ENCODE data around the gene FAM50B. TPM values are rescaled to one million over a fixed set of nuclear protein-coding genes. Genes with fewer than 3 reads are reported as not detected.

FAM50B gene
- total and polyA plus RNA-seq, 2 donors (not counting 1 experiment from before 2014, with no cell fraction given): 4.2 to 9.8 TPM

DNA sequence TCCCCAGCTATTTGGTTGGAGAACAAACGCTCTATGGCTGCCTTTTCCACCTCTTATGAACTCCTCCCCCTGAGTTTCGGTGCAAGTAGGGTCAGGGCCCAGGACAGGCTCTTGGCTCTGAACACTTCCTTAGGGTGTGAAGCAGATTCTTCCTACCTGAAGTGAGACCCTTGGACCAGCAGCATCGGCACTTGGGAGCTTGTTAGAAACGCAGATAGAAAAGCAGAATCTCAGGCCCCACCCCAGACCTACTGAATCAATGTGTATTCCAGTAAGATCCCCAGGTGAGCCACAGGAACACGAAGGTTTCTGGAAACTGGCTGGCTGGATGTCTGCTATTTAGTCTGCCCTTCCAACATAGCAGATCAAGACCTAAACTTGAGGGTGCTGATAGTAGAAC lies 3.2 kb downstream of the FAM50B start:
- intact Hi-C loops (cut with micrococcal nuclease): no loop called here
- Histone ChIP-seq H3K79me2 (ENCODE audit: control insufficient read depth, insufficient read depth, low read length) (no peaks in the 10 kb centered on the region), H4K20me1 (ENCODE audit: control insufficient read depth, insufficient read depth, low read length, poor library complexity, severe bottlenecking) (no peaks in the 10 kb centered on the region), H3K27me3 (replicated peaks in 1 of 4; ENCODE audit: control extremely low read depth in 1 of 4, control insufficient read depth in 3 of 4, insufficient read depth in 4 of 4, low read length in 3 of 4) (no peaks in the 10 kb centered on the region), H3K9ac (ENCODE audit: low read length) (no peak overlapping the region), H3K27ac (ENCODE audit: low read length in 2 of 2) (no peak overlapping the region), H3K36me3 (replicated peaks in 1 of 2; ENCODE audit: control extremely low read depth in 1 of 2, control insufficient read depth in 1 of 2, extremely low read depth in 1 of 2, insufficient read depth in 2 of 2, low read length in 1 of 2) (no peaks in the 10 kb centered on the region), H3K4me3 (ENCODE audit: control extremely low read depth in 1 of 5, extremely low read depth in 1 of 5, insufficient read depth in 1 of 5, low read depth in 2 of 5, low read length in 4 of 5) (no peak overlapping the region), H3K9me3 (ENCODE audit: control extremely low read depth in 1 of 3, control insufficient read depth in 2 of 3, insufficient read depth in 1 of 3, low read length in 2 of 3) (peaks cover 0 to 21% (median 0%) of the 10 kb centered on the region in 3 donors), H3K4me2 (replicated peaks; ENCODE audit: low read depth, low read length, poor library complexity, severe bottlenecking) (no peak overlapping the region), H2AFZ (ENCODE audit: insufficient read depth, low read depth, low read length, poor library complexity, severe bottlenecking) (no peak overlapping the region), H3K4me1 (ENCODE audit: control insufficient read depth in 2 of 2, insufficient read depth in 2 of 2, low read length in 2 of 2) (peaks cover 6 to 21% of the 10 kb centered on the region in 2 donors)
- peaks cover 21% of the 10 kb centered on the region for H3K4me1 Mint-ChIP-seq
- no peak for DNase-seq
- H3K27ac Mint-ChIP-seq: no peak overlapping the region
- no peaks in the 10 kb centered on the region for H3K27me3 Mint-ChIP-seq
- CTCF ChIA-PET: interaction anchor here (0.7 kb wide), 1 partner anchor 139 kb away, joined by 3 read pairs; no protein-coding TSS in a partner anchor
- no peak overlapping the region for H3K4me3 Mint-ChIP-seq
- no peak for ATAC-seq (ENCODE audit: low read depth)
- H3K9me3 Mint-ChIP-seq (ENCODE audit: insufficient read depth): no peaks in the 10 kb centered on the region
- POLR2A ChIA-PET: no interaction called here
- TF ChIP-seq, protein P1, sequence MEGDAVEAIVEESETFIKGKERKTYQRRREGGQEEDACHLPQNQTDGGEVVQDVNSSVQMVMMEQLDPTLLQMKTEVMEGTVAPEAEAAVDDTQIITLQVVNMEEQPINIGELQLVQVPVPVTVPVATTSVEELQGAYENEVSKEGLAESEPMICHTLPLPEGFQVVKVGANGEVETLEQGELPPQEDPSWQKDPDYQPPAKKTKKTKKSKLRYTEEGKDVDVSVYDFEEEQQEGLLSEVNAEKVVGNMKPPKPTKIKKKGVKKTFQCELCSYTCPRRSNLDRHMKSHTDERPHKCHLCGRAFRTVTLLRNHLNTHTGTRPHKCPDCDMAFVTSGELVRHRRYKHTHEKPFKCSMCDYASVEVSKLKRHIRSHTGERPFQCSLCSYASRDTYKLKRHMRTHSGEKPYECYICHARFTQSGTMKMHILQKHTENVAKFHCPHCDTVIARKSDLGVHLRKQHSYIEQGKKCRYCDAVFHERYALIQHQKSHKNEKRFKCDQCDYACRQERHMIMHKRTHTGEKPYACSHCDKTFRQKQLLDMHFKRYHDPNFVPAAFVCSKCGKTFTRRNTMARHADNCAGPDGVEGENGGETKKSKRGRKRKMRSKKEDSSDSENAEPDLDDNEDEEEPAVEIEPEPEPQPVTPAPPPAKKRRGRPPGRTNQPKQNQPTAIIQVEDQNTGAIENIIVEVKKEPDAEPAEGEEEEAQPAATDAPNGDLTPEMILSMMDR (IDR thresholded peaks at IDR 0.05): no peak
- no peak for TF ChIP-seq EZH2 (IDR thresholded peaks at IDR 0.05; ENCODE audit: borderline replicate concordance, insufficient read depth, low read depth, low read length, poor library complexity, severe bottlenecking)
- 98% methylated on average over 4 of the region's 5 CpGs for WGBS (ENCODE audit: insufficient coverage)

DNA sequence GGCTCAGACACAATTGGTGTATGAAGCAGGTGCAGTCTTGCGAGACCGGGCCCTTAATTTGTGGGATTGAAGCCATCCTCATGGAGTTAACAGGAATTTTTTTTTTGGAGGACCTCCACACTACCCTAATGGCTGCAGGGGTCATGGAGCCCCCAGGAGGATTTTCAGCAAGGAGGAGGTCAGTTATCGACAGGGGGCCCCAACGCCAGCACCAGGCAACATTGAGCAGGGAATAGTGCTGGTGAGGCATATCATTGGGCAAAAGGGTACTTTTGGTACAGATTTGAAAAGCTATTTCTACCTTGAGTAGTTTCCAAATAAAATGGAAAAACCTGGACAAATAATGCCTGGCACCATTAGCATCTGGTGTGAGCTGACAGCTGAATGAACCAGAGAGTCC lies 6.7 kb downstream of the FAM50B start:
- Histone ChIP-seq H3K4me2 (replicated peaks; ENCODE audit: low read depth, low read length, poor library complexity, severe bottlenecking) (no peak overlapping the region), H3K36me3 (replicated peaks in 1 of 2; ENCODE audit: control extremely low read depth in 1 of 2, control insufficient read depth in 1 of 2, extremely low read depth in 1 of 2, insufficient read depth in 2 of 2, low read length in 1 of 2) (no peaks in the 10 kb centered on the region), H4K20me1 (ENCODE audit: control insufficient read depth, insufficient read depth, low read length, poor library complexity, severe bottlenecking) (no peaks in the 10 kb centered on the region), H2AFZ (ENCODE audit: insufficient read depth, low read depth, low read length, poor library complexity, severe bottlenecking) (no peak overlapping the region), H3K4me3 (ENCODE audit: control extremely low read depth in 1 of 5, extremely low read depth in 1 of 5, insufficient read depth in 1 of 5, low read depth in 2 of 5, low read length in 4 of 5) (no peak overlapping the region), H3K4me1 (ENCODE audit: control insufficient read depth in 2 of 2, insufficient read depth in 2 of 2, low read length in 2 of 2) (no peaks in the 10 kb centered on the region), H3K79me2 (ENCODE audit: control insufficient read depth, insufficient read depth, low read length) (no peaks in the 10 kb centered on the region), H3K27me3 (replicated peaks in 1 of 4; ENCODE audit: control extremely low read depth in 1 of 4, control insufficient read depth in 3 of 4, insufficient read depth in 4 of 4, low read length in 3 of 4) (peaks cover 0 to 3% (median 0%) of the 10 kb centered on the region in 4 experiments), H3K9me3 (ENCODE audit: control extremely low read depth in 1 of 3, control insufficient read depth in 2 of 3, insufficient read depth in 1 of 3, low read length in 2 of 3) (peaks cover 0 to 4% (median 0%) of the 10 kb centered on the region in 3 donors), H3K9ac (ENCODE audit: low read length) (no peak overlapping the region), H3K27ac (ENCODE audit: low read length in 2 of 2) (no peak overlapping the region)
- Mint-ChIP-seq H3K4me3 (no peak overlapping the region), H3K27me3 (peaks cover 6% of the 10 kb centered on the region), H3K27ac (no peak overlapping the region), H3K9me3 (ENCODE audit: insufficient read depth) (peaks cover 2% of the 10 kb centered on the region), H3K4me1 (peaks cover under 1% of the 10 kb centered on the region)
- CTCF ChIA-PET: interaction anchor here (0.5 to 1.3 kb wide), 4 partner anchors 36 to 133 kb away, joined by 3 to 6 read pairs (median 3); no protein-coding TSS in a partner anchor
- intact Hi-C loops (cut with micrococcal nuclease): no loop called here
- DNase-seq (no peak), ATAC-seq (ENCODE audit: low read depth) (no peak)
- POLR2A ChIA-PET: no interaction called here
- TF ChIP-seq EZH2 (IDR thresholded peaks at IDR 0.05; ENCODE audit: borderline replicate concordance, insufficient read depth, low read depth, low read length, poor library complexity, severe bottlenecking): no peak
- TF ChIP-seq, protein P1 (IDR thresholded peaks at IDR 0.05): no peak
- 100% methylated on average over 4 of the region's 4 CpGs for WGBS (ENCODE audit: insufficient coverage)

All from B cell (primary cell).